NCI-H524 (cell line): ENCODE measurements around the gene FNDC3A.
"Not testable (repeated sequence)": the region's sequence is repeated elsewhere in the genome, so short reads cannot be mapped to it uniquely, and the experiment has no call there.

Source experiments
- DNase-seq, 2 experiments: peaks; one replicate each; lab custom pipeline; 2025; lab: John Stamatoyannopoulos, UW

FNDC3A gene

DNA sequence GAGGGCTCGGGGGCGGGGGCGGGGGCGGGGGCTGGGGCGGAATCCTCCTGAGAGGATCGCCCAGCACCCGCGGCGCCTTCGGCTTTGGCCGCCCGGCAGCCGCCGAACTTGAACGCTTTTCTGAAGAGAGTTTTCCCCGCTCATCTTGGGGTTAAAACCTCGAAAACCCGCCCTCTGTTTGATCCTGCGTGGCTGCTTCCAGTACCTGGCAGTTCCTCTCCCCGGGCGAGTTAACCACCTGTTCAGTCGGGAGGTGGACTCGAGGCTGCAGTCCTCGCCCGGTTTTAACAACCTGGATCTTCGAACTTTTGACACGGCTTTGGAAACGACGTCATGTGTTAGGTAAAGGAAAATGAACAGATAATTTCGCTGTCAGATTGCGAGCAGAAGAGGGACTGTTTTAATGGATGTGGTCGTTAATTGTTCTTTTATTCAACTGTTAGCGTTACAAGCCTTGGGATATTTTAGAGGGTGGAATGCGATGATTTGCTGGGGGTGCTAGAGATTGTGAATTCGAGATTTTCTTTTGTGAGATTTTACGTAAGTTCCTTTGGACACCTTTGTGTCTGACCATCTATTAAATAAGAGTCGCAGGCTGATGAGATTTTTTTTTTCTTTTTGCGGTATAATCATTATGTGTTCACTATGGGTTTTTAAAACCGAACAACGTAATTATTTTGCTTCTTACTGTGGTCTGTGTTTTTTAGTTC, 1.0 kb downstream of the FNDC3A start:
- DNase-seq, result peak; percentile 53 to 75

DNA sequence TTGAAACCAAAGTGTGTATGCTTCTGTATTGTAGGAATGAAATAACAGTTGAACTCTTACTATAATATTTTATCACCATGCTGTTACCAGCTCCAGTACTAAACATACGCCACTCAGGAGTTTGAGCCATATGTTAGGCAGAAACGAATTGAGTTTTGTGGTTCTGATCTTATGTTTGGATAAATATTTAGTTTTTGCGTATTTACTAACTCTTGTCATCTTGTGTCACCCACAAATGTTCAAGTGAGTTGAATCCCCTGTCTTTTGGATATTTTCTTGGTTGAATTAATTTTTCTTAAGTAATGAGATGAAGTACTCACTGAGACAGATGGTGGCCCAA, 1.5 kb downstream of the FNDC3A start:
- DNase-seq, result peak in 1 of 2 experiments; percentile 33

DNA sequence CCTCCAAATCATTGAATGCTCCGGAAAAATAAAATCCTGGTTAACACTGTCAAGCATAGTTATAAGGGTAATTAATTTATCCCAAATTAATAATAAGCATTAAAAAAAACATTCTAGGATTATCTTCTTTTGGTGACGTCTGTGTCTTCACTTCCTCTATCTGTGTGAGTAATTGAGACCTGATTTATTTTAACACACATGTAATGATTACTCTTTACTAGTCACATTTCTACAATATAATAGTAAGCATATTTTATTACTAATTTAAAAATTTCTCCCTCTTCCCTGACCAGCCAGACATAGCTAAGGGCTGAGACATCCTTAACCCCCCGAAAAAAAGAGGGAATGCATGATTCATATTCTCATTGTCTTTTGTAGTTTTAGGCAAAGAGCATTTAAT, 2.3 kb downstream of the FNDC3A start:
- DNase-seq, result no peak

DNA sequence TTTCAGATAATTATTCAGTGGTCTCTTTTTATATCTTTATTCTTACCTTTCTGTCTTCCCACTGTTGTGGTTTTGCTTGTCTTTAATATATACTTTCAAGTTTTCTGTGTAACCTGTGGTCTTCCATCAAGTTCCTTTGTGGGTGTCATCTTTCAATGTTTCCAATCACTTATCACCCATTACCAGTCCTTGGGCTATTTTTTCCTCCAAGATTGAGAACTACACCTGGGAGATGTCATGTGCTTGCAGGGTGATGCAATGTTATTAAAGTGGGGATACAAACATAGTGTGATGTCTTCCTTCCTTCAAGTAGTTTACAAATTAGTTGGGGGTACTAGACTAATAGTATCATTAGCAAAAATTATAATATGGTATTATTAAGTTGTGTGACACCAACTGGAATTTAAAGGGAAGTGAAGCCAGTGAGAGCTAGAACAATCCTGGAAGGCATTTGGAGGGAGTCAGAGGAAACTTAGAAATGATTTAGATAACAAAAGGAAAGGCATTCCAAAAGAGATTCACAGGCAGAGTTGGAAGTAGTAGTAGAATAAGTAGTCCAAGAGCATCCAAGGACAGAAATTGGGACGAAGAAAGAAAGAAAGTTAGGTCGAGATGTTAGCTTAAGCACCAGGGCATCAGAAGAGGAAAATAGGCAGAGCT, 3.4 kb downstream of the FNDC3A start:
- no peak for DNase-seq

DNA sequence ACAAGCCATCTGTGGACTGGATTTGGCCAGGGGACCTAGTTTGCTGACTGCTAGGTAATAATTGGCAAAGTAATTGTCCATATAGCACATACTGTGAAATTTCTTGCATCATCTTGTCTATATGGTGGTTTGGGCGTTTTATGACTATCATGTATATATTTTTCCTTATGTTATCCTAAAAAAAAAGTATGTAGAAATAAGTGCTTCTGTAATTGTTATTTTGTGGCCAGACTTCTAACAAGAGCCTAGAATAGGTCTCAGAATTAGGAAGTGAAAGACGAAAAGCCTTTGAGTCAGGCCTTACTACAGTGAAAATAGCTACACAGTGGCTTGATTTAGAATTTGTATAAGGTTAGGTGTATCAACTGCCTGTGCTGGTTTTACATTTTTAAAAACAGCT, 4.2 kb downstream of the FNDC3A start:
- DNase-seq, result no peak

DNA sequence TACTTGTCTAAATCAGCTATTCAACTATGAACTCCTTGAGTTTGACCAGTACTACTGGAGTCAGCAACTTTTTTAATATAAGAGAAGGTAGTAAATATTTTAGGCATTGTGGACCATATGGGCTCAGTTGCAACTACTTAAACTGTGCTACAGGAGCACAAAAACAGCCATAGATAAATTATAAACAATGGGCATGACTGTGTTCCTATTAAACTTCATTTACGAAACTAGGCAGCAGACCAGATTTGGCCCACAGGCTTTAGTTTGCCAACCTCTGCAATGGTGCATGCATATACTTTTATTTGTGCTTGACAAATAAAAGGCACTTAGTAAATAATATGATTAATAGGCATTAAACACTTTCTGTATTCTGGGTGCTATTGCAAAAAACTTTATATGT, 7.6 kb downstream of the FNDC3A start:
- DNase-seq, result no peak

DNA sequence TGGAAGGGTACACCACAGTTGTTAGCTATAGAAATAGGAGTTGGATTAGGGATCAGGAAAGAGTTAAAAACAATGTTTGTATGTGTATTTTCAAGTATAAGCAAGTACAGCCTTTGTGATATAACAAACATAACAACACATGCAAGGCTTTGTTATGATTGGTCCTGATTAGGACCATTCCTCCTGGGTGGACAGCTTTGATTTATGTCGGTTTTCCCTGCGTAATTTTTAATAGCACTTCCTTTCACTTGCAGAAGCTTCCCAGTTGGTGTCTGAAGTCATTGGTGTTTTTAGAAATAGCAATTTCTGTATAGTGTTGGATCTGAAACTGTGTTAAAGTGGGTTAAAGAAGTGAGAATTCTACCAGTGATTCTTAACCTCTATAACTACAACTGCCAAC, 10.0 kb downstream of the FNDC3A start:
- DNase-seq, result no peak

DNA sequence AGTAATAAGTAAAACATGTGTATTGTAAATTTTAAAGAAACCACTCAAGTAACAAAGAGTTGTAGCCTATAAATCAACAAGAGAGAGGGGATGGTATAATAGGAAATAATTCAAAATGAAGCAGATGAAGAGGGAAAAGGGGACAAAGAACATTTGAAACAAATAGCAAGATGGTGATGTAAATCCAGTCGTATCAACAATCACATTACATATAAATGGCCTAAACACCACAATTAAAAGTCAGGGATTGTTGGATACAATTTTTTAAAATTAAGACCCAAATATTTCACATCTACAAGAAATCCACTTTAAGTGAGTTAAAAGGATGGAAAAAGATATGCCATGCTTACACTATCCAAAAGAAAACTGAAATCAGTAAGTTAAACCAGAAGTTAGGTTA, 15.2 kb downstream of the FNDC3A start:
- no peak for DNase-seq

DNA sequence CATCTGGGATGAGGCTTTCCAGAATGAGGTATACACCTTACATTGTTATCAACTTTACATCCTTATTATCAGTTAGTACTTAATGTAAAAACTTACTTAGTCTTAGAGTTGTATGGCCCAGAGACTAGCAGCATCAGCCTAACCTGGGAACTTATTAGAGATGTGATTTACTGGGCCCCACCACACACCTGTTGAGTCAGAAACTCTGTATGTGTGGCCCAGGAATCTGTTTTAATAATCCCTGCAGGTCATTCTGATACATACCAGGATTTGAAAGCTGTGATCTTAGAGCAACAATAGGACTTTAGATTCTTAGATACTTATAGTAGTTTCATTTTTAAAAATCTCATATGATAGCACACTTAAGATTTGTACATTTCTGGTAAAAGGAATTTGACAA, 17.4 kb downstream of the FNDC3A start:
- no peak for DNase-seq

DNA sequence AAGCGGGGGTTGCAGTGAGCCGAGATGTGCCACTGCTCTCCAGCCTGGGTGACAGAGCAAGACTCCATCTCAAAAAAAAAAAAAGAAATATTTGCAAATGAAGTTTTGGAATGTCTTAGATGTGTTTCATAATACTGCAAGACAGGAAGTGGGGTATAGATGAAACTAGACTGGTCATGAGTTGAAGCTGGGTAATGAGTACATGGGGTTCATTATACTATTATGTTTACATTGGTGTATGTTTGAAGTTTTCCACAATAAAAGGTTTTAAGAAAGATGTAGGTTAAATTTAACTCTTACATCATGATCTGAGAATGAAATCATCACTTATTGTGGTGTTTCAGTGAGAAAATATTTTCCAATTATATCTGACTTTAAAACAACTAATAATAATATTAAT, 19.0 kb downstream of the FNDC3A start:
- no peak for DNase-seq

DNA sequence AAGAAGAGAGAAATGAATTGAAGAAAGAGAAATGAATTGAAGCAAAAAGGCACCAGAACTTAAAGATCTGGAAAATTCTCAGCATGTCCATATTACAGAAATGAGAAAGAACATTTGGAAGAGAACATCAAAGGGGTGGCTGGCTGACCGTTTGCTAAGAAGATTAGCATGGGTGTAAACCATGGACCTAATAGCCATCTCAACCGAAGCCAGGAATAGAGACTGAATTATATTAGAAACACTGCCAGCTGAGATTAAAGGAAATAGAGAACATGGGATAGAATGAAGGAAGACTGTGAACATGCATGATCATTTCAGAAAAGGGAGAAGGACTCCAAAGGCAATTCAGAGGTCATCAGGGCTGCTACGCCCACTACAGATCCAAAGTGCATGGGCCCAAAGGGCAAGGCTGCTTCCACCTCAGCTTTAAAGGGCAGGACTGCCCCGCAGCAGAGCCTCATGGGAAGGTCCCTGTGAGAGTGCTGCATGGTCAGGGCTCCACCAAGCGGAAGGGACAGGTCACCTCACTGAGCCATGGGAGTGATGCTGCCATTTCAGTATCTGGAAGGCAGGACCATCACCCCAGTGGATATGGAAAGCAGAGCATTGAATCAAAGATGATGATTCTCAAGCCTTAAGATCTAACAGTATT, 23.1 kb downstream of the FNDC3A start:
- no peak for DNase-seq

DNA sequence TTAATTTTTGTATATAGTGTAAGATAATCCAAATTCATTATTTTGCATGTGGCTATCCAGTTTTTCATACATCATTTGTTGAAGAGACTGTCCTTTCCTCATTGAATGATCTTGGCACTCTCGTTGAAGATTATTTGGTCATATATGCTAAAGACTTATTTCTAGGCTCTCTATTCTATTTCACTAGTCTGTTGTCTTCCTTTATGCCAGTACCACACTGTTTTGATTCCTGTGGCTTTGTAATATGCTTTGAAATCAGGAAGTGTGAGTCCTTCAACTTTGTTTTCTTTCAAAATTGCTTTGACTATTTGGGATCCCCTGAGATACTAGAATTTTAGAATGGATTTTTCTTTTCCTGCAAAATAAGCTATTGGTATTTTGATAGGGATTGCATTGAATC, 24.5 kb downstream of the FNDC3A start:
- DNase-seq, result no peak

DNA sequence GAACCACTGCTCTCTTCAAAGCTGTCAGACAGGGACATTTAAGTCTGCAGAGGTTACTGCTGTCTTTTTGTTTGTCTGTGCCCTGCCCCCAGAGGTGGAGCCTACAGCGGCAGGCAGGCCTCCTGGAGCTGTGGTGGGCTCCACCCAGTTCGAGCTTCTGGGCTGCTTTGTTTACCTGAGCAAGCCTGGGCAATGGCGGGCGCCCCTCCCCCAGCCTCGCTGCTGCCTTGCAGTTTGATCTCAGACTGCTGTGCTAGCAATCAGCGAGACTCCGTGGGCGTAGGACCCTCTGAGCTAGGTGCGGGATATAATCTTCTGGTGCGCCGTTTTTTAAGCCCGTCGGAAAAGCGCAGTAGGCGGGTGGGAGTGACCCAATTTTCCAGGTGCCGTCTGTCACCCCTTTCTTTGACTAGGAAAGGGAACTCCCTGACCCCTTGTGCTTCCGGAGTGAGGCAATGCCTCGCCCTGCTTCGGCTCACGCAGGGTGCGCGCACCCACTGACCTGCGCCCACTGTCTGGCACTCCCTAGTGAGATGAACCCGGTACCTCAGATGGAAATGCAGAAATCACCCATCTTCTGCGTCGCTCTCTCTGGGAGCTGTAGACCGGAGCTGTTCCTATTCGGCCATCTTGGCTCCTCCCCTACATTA, 43.4 kb downstream of the FNDC3A start:
- DNase-seq, result not testable (repeated sequence)

DNA sequence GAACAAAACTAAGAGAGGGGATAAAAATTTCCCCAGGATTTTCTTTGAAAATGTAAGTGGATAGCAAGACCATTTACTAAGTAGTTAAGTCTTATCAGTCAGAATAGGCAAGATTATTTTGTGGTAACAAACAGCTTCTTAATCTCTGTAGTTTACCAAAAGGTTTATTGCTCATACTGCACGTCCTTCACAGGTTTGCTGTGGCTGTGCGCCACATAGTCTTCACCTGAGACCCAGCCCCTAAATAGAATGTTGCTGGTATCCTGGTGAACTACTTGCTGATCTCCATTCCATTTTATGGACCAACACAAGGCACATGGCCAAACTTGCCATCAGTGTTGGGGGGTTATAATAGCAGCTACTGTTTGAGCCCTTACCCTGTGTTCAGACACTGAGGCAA, 44.6 kb downstream of the FNDC3A start:
- no peak for DNase-seq

DNA sequence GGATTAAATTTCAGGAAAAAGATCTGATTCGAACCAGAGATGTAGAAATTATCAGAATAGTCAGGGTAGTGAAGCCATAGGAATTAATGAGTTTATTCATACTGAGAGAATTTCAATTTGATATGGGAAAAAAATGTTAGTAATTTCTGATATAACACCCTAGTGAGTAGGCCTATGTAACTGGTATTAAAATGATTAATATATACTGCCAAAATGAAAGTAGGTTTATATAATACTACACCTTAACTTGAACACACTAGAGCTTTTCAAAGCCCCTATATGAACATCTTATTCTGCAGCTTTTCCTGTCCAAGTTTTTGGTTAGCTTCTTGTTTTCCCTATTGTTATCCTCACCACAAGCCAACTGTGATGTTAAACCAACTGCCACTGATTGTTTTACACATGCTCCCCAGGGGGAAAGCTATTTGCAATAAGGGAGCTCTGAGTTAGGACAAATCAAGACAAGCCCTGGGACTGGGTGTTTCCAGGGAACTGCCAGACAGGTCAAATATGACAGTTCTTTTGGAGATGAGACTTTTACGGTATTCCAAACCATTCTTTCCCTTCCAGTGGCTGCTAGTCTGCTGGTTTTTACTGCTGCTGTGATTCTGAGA, 45.3 kb downstream of the FNDC3A start:
- no peak for DNase-seq

DNA sequence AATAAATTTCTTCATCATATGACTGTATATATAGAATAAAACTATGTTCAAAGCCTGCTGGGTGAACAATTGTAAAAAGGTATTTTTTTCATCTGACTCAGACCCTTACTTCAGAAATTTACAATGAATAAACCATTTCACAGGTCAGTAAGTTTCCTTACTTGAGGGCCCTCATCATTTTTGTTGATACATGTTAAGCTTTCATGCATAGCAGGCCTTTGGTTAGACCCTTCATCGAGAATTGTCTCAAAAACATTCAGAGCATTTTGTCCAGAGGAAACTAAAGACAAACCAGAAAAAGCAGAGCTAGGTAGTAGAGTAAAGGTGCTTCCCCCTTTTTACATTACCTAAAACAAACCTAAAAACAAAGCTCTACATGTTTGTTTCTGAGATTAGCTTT, 46.2 kb downstream of the FNDC3A start:
- no peak for DNase-seq

DNA sequence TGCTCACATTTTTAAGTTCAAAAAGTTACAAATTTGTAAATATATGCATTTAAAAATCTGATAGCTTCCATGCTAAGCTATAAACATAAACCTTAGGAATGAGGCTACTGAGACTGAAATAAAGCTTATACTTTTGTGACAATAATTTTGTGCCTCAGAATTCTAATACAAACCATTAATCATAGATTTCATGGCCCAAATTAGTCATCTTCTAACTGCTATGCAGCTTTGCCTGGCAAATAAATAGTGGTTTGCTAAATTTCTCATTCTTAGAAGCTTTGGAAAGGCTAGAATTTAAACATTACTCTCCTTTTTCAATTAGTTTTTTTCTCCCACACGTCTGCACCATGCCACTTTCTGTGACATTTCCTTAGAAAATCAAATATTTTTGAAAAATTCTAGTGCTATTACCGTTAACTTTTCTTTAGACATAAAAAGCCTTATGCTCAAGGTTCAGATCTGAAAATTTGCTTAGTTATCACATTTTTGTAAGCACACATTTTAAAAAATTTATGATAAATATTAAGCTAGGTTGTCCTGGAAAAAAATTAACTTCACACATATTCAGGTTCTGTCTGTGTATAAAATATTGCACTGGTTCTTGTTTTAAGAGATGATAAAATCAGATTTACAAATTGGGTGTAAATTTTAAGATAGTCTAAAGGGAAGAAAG, 46.9 kb downstream of the FNDC3A start:
- DNase-seq, result no peak

DNA sequence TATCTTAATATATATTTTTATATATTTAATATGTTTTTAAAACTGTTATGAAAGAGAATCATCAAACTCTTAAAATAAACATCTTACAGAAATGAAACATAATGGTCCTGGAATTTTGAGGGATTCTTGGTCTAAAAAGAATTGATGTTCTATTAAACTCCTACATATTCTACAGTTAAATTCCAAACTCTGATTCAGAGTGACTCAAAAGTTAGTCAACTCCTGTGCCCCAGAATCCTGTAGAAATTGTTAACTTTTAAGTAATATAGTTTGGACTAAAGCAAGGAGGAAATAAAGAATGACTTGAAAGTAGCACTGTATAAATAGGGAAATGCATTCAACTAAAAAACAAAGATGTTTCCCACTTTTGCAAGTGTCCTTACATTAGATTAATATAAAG, 47.7 kb downstream of the FNDC3A start:
- no peak for DNase-seq

DNA sequence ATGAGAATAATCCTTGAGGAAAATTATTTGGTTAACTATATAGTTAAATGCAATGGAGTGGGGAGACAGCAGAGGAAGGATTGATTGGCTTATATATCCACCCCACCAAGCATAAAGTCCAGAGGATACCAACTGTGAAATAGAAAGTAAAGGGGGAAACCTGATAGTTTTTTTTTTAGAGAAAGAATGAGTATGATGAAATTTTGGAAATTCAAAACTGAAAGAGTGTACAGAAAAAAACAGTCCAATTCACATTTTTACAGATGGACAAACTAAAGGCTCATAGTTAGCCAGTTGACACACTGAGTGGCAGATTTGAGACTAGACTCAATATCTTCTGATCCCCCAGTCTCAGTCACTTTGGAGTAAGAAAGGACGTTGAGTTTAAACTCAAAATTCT, 51.1 kb downstream of the FNDC3A start:
- no peak for DNase-seq

DNA sequence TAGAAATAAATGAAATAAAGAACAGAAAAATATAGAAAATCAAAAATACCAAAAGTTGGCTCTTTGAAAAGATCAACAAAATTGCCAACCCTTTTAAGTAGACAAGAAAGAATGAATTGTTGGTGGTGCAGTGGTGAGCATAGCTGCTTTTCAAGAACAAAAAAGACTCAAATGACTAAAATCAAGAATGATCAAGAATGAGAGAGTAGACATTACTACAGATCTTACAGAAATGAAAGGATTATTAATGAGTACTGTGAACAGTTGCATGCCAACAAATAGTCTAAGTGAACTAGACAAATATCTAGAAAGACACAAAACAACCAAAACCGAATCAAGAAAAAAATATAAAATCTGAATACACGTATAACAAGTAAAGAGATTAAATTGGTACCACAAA, 53.9 kb downstream of the FNDC3A start:
- DNase-seq, result no peak

DNA sequence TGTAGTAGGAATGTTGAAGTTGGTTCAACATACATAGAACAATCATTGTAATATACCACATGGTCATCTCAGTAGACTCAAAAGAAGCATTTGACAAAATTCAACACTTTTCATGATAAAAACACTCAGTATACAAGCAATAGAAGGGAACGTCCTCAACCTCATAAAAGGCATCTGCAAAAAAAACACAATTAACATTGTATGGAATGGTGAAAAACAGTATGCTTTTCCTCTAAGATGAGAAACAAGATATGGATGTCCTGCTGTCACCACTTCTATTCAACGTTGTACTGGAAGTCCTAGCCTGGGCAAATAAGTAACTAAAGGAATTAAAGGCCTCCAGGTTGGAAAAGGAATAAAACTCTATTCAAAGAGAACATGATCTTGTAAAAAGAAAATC, 54.5 kb downstream of the FNDC3A start:
- DNase-seq, result no peak

DNA sequence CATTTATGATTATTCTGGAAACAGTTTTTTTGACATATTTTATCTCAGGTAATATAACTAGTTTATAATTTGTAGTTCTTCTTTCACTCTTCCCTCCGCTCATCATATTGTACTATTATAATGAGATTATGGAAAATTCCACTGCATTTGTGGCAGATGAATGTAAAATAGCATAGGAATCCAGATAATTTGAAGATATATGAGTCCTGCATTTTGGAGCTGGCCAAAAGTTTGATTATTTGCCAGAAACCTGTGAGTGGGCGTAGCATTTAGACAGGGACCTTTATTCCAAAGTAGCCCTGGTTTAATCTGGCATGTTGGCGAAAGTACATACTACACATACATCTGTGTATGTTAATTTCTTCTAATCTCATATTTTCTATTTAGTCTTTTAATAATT, 65.2 kb downstream of the FNDC3A start:
- DNase-seq, result no peak
